ENCODE results near the gene CCL7.

The CCL7 gene

GRCh38 chr17:34275881-34276280, 5.9 kb downstream of the CCL7 start:
- Histone ChIP-seq H3K4me2 (ENCODE audit: low read length) (no peak overlapping the region), H3K27me3 (ENCODE audit: control insufficient read depth, low read length) (no peaks in the 10 kb centered on the region), H3K36me3 (ENCODE audit: control insufficient read depth, low read length) (no peaks in the 10 kb centered on the region), H4K20me1 (ENCODE audit: control insufficient read depth, insufficient read depth, low read depth, low read length) (no peaks in the 10 kb centered on the region), H3K4me1 (ENCODE audit: control insufficient read depth, low read length) (no peaks in the 10 kb centered on the region), H3K9me3 (ENCODE audit: control insufficient read depth, insufficient read depth, low read length) (no peaks in the 10 kb centered on the region), H3F3A (ENCODE audit: control insufficient read depth, insufficient read depth) (no peaks in the 10 kb centered on the region), H3K79me2 (ENCODE audit: control insufficient read depth, low read length) (no peaks in the 10 kb centered on the region), H3K9me2 (replicated peaks; ENCODE audit: control insufficient read depth, low read length) (no peaks in the 10 kb centered on the region), H3K27ac (ENCODE audit: low read depth, low read length) (no peak overlapping the region), H3K4me3 (ENCODE audit: low read length) (no peak overlapping the region)
- TF ChIP-seq CTCF (IDR thresholded peaks at IDR 0.05; ENCODE audit: low read depth, low read length, poor library complexity, severe bottlenecking) (no peak), EZH2phosphoT487 (IDR thresholded peaks at IDR 0.05; ENCODE audit: borderline replicate concordance, low read length) (no peak)

- H3K9me3 ChIP-seq (ENCODE audit: control insufficient read depth, insufficient read depth, low read length), result no peaks in the 10 kb centered on the region
- no peaks in the 10 kb centered on the region for H3K9me2 ChIP-seq (replicated peaks; ENCODE audit: control insufficient read depth, low read length)
- TF ChIP-seq EZH2phosphoT487 (IDR thresholded peaks at IDR 0.05; ENCODE audit: borderline replicate concordance, low read length) (no peak), CTCF (IDR thresholded peaks at IDR 0.05; ENCODE audit: low read depth, low read length, poor library complexity, severe bottlenecking) (no peak)
- H3K4me3 ChIP-seq (ENCODE audit: low read length), result no peak overlapping the region
- H3K4me1 ChIP-seq (ENCODE audit: control insufficient read depth, low read length), result no peaks in the 10 kb centered on the region
- no peak overlapping the region for H3K4me2 ChIP-seq (ENCODE audit: low read length)
- no peaks in the 10 kb centered on the region for H4K20me1 ChIP-seq (ENCODE audit: control insufficient read depth, insufficient read depth, low read depth, low read length)
- no peaks in the 10 kb centered on the region for H3K27me3 ChIP-seq (ENCODE audit: control insufficient read depth, low read length)
- no peaks in the 10 kb centered on the region for H3K36me3 ChIP-seq (ENCODE audit: control insufficient read depth, low read length)
- H3K27ac ChIP-seq (ENCODE audit: low read depth, low read length), result no peak overlapping the region
- no peaks in the 10 kb centered on the region for H3F3A ChIP-seq (ENCODE audit: control insufficient read depth, insufficient read depth)
- H3K79me2 ChIP-seq (ENCODE audit: control insufficient read depth, low read length), result no peaks in the 10 kb centered on the region
These were observed 6.8 kb downstream of the CCL7 start for GRCh38 chr17:34276826-34277225.

GRCh38 chr17:34283571-34283970, 13.6 kb downstream of the CCL7 start:
- H3K4me3 ChIP-seq (ENCODE audit: low read length), result no peak overlapping the region
- H3K79me2 ChIP-seq (ENCODE audit: control insufficient read depth, low read length), result no peaks in the 10 kb centered on the region
- H3K9me3 ChIP-seq (ENCODE audit: control insufficient read depth, insufficient read depth, low read length), result no peaks in the 10 kb centered on the region
- H3F3A ChIP-seq (ENCODE audit: control insufficient read depth, insufficient read depth), result no peaks in the 10 kb centered on the region
- TF ChIP-seq EZH2phosphoT487 (IDR thresholded peaks at IDR 0.05; ENCODE audit: borderline replicate concordance, low read length) (no peak), CTCF (IDR thresholded peaks at IDR 0.05; ENCODE audit: low read depth, low read length, poor library complexity, severe bottlenecking) (no peak)
- no peaks in the 10 kb centered on the region for H3K4me1 ChIP-seq (ENCODE audit: control insufficient read depth, low read length)
- H3K27ac ChIP-seq (ENCODE audit: low read depth, low read length), result no peak overlapping the region
- H3K36me3 ChIP-seq (ENCODE audit: control insufficient read depth, low read length), result no peaks in the 10 kb centered on the region
- H4K20me1 ChIP-seq (ENCODE audit: control insufficient read depth, insufficient read depth, low read depth, low read length), result no peaks in the 10 kb centered on the region
- H3K9me2 ChIP-seq (replicated peaks; ENCODE audit: control insufficient read depth, low read length), result no peaks in the 10 kb centered on the region
- H3K4me2 ChIP-seq (ENCODE audit: low read length), result no peak overlapping the region
- no peaks in the 10 kb centered on the region for H3K27me3 ChIP-seq (ENCODE audit: control insufficient read depth, low read length)
